Esophagus squamous epithelium (tissue), 4 donors: ENCODE measurements around the gene CDH8.

Experiments used
- POLR2A ChIP-seq, 4 donors: fragments of 450-650 bp; IDR thresholded peaks; one replicate each; pipeline ENCODE4 v1.6.1; 2017; ENCODE audit warnings: antibody characterized with exemption in 4 of 4, mild to moderate bottlenecking in 4 of 4, moderate library complexity in 3 of 4
- TF ChIP-seq, protein P1 (sequence below), 6 experiments: fragments of 450-650 bp in 4 of 6; fragments of 200-600 bp in 2 of 6; sonication (generic) in 2 of 6; IDR thresholded peaks; one replicate each; pipeline ENCODE4 v1.5.1; 2016 to 2019; ENCODE audit warnings: antibody characterized with exemption in 6 of 6, mild to moderate bottlenecking in 4 of 6, moderate library complexity in 4 of 6

DNA sequence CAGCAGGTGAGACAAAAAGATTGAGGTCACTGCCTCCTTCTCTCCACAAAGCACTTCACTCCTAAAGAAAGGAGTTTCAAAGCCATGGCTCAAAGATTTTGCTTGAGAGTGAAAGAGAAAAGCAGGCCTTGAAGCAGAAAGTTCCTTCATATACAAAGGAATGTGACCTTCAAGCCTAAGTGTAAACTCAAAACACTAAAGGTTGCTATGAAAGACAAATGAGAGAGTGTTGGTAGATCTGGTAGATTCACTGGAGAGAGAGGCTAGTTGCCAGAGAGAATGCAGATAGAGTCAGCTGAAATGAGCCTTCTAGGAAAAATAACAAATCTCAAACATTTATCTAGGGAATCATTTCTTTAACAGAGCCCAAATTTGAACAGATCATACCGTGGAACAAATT is 305.2 kb downstream of the CDH8 start:
- TF ChIP-seq, protein P1, sequence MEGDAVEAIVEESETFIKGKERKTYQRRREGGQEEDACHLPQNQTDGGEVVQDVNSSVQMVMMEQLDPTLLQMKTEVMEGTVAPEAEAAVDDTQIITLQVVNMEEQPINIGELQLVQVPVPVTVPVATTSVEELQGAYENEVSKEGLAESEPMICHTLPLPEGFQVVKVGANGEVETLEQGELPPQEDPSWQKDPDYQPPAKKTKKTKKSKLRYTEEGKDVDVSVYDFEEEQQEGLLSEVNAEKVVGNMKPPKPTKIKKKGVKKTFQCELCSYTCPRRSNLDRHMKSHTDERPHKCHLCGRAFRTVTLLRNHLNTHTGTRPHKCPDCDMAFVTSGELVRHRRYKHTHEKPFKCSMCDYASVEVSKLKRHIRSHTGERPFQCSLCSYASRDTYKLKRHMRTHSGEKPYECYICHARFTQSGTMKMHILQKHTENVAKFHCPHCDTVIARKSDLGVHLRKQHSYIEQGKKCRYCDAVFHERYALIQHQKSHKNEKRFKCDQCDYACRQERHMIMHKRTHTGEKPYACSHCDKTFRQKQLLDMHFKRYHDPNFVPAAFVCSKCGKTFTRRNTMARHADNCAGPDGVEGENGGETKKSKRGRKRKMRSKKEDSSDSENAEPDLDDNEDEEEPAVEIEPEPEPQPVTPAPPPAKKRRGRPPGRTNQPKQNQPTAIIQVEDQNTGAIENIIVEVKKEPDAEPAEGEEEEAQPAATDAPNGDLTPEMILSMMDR (IDR thresholded peaks at IDR 0.05): no peak
- TF ChIP-seq POLR2A (IDR thresholded peaks at IDR 0.05): no peak
